GM10266 (cell line): ENCODE data around the gene FOSL1.

Source experiments
- DNase-seq: peaks from one replicate; pipeline ENCODE4 v3.0.0; 2012; ENCODE audit errors: extremely low spot score
- TF ChIP-seq, protein P1 (sequence below): IDR thresholded peaks from 2 replicates; pipeline ENCODE4 v1.5.1; 2012; ENCODE audit warnings: mild to moderate bottlenecking, low read depth; ENCODE audit not compliant: control insufficient read depth, insufficient read depth; ENCODE audit errors: missing control alignments

The FOSL1 gene

DNA sequence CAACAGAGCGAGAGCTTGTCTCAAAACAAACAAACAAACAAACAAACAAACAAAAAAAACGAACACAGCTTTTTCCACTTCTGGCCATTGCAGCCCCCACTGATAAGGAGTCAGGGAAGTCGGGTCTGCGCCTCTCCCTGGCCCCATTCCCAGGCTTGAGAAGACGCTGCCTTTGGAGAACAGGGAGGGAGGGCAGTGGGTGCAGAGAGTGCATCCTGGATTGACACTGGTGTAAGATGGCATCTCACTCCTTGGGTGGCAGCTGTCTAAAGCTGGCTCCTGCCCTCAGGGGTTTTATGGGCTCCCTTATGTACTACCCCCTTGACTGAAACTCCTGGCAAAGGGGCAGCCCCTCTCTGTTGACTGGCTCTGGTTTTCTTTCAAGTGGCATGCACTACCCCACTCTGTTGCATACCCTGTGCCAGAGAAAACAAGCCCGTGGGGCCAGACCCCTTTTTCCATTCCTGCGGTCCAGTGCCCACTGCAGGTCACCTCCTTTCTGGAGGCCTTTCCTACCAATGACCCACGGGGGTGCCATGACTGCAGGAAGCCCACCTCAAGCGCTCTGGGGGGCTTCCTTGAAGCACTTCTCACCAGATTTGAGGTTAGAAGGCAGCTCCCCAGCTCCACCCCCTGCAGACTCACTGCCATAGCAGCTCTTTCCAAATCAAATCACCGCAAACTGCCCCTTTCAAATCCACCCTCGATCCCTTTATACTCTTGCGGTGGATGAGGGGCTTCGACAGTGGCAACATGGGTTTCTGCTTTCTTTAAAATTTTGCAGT, 31.8 kb upstream of the FOSL1 start:
- TF ChIP-seq, protein P1, sequence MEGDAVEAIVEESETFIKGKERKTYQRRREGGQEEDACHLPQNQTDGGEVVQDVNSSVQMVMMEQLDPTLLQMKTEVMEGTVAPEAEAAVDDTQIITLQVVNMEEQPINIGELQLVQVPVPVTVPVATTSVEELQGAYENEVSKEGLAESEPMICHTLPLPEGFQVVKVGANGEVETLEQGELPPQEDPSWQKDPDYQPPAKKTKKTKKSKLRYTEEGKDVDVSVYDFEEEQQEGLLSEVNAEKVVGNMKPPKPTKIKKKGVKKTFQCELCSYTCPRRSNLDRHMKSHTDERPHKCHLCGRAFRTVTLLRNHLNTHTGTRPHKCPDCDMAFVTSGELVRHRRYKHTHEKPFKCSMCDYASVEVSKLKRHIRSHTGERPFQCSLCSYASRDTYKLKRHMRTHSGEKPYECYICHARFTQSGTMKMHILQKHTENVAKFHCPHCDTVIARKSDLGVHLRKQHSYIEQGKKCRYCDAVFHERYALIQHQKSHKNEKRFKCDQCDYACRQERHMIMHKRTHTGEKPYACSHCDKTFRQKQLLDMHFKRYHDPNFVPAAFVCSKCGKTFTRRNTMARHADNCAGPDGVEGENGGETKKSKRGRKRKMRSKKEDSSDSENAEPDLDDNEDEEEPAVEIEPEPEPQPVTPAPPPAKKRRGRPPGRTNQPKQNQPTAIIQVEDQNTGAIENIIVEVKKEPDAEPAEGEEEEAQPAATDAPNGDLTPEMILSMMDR: no peak
- DNase-seq: no peak

- no peak for DNase-seq
- TF ChIP-seq, protein P1: no peak
Measured at GRCh38 chr11:65928667-65929066, 28.5 kb upstream of the FOSL1 start.

DNA sequence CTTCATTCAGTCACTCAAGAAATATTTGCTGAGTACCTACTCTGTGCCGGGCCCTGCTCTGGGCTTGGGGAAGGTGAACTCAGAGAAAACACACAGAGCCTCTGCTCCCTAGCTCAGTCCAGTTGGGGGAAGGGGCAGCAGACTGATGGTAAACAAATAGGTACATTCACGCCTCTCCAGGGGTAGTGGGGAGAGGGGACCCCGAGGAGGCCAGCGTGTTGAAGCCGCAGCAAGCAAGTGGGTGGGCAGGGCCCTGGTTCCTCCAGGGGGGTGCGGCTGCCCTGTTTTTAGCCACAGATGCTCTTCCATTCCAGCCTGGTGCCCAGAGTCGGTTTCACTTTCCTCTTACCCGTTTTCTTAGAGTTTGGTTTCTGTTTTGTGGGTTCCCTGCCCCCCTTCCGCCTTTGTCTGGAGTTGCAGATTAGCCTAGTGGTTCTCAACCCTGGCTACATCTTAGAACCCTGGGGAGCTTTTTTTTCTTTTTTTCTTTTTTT, 27.8 kb upstream of the FOSL1 start:
- TF ChIP-seq, protein P1: no peak
- DNase-seq: peak; percentile 84

- no peak for DNase-seq
- TF ChIP-seq, protein P1: no peak
Measured at GRCh38 chr11:65925397-65925796, 25.2 kb upstream of the FOSL1 start.

DNA sequence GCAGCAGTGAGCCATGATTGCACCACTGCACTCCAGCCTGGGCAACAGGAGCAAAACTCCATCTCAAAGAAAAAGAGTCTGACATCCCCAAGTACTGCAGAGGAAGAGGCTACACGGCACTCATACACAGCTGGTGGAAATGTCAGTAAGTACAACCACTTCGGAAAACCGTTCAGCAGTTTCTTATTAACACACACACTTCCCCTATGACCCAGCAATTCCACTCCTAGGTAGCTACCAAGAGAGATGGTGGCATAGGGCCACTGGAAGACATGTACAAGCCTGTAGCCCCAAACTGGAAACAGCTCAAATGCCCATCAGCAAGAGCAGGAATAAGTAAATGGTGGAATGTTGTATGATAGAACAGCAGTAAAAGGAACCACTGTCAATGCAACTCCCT, 22.4 kb upstream of the FOSL1 start:
- TF ChIP-seq, protein P1: no peak
- no peak for DNase-seq

DNA sequence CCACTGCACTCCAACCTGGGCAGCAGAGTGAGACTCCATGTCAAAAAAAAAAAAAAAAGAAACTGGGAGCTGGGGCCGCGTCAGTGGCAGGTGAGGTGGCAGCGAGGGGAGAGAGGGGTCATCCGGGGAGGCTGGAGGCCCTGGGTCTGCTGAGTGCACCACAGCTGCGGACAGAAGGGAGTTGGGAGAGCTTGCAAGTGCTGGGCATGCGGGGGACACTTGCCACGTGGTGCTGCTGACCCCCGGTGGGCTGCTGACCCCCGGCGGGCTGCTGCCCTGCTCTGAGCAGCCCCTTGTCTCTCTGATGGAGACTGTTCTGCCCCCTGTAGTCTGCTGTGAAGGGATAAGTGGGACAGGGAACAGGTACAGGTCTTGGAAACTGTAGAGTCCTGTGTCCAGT, 21.7 kb upstream of the FOSL1 start:
- no peak for DNase-seq
- TF ChIP-seq, protein P1: no peak

DNA sequence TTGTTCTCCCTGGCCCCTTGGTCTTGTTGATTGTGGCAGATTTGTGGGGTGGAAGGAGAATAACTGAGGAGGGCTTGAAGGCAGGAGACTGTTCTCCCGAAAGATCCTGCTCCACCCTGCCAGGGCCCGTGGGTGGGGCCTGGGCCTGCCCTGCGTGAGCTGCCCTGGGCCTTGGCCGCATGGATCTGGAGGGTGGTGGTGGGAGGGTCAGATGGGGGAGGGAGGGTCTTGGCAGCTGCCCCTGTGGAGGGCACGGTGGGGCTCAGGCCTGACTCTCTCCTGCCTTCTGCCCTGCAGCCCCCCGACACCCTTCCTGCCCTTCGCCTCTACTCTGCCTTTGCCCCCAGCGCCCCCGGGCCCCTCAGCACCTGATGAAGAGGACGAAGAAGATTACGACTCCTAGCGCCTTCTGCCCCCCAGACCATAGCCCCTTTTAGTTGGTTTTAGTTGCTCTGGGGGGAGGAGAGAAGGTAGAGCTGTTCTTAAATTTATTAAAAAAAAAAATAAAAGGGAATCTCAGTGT, 20.9 kb upstream of the FOSL1 start:
- DNase-seq: no peak
- TF ChIP-seq, protein P1: no peak
